CD4-positive, alpha-beta T cell (primary cell): ENCODE results near the gene TCF4. TPM values are rescaled to one million over a fixed set of nuclear protein-coding genes. Genes with fewer than 3 reads are reported as not detected.

Experiments
- ATAC-seq: fragments of 200-7000 bp; cut with Tn5 transposase; one replicate; pipeline ENCODE4 v1.10.0; 2022; ENCODE audit warnings: mild to moderate bottlenecking; ENCODE audit not compliant: poor library complexity
- CTCF ChIA-PET: fragments of 350-600 bp; sonication (Branson Sonifier 250); formaldehyde crosslinking; loops from one replicate; lab custom pipeline; 2021; ENCODE audit warnings: antibody characterized with exemption, inconsistent platforms; lab: Charles Lee
- POLR2A ChIA-PET: fragments of 350-600 bp; sonication (Branson Sonifier 250); formaldehyde crosslinking; loops from one replicate; lab custom pipeline; 2021; ENCODE audit warnings: antibody characterized with exemption, inconsistent platforms; lab: Charles Lee
- DNase-seq, 14 experiments: peaks; one replicate each; pipeline ENCODE4 v3.0.0-alpha.2; 2013 to 2020; ENCODE audit warnings: mixed read lengths in 2 of 14
- H3K27ac ChIP-seq, 2 donors: one replicate each; pipeline versions ENCODE4 v1.5.1 to v1.7.0; 2013; ENCODE audit warnings: low read length in 2 of 2, low read depth in 1 of 2, mild to moderate bottlenecking in 1 of 2
- H3K27me3 ChIP-seq, 2 experiments: 1 replicate in 1 of 2; 2 replicates in 1 of 2; pipeline versions ENCODE4 v1.6.1 to v1.7.0; 2013; ENCODE audit warnings: low read length in 2 of 2, control low read depth in 1 of 2, mild to moderate bottlenecking in 1 of 2, moderate library complexity in 1 of 2; ENCODE audit not compliant: insufficient read depth in 2 of 2, control insufficient read depth in 1 of 2
- H3K36me3 ChIP-seq: one replicate; pipeline ENCODE4 v1.6.1; 2013; ENCODE audit warnings: low read length, control low read depth; ENCODE audit not compliant: insufficient read depth
- H3K4me1 ChIP-seq: one replicate; pipeline ENCODE4 v1.6.1; 2013; ENCODE audit warnings: low read length, control low read depth; ENCODE audit not compliant: insufficient read depth
- H3K4me3 ChIP-seq: one replicate; pipeline ENCODE4 v1.5.1; 2013; ENCODE audit warnings: mild to moderate bottlenecking, low read length, moderate library complexity
- H3K9me3 ChIP-seq, 2 experiments: 1 replicate in 1 of 2; 2 replicates in 1 of 2; pipeline versions ENCODE4 v1.6.1 to v1.7.0; 2013; ENCODE audit warnings: low read length in 2 of 2, mild to moderate bottlenecking in 2 of 2, control low read depth in 1 of 2, moderate library complexity in 1 of 2; ENCODE audit not compliant: control insufficient read depth in 1 of 2, insufficient read depth in 1 of 2
- H3K27ac Mint-ChIP-seq: one replicate; pipeline ENCODE4 v1.8.0; 2020; ENCODE audit warnings: mixed read lengths
- H3K27me3 Mint-ChIP-seq: one replicate; pipeline ENCODE4 v1.8.0; 2021; ENCODE audit warnings: mixed read lengths
- H3K36me3 Mint-ChIP-seq: one replicate; pipeline ENCODE4 v1.8.0; 2021; ENCODE audit warnings: low read depth, mixed read lengths
- H3K4me1 Mint-ChIP-seq: one replicate; pipeline ENCODE4 v1.8.0; 2021; ENCODE audit warnings: low read depth, mixed read lengths
- H3K4me3 Mint-ChIP-seq: one replicate; pipeline ENCODE4 v1.8.0; 2020; ENCODE audit warnings: mild to moderate bottlenecking, mixed read lengths
- H3K9me3 Mint-ChIP-seq: one replicate; pipeline ENCODE4 v1.8.0; 2020; ENCODE audit warnings: mixed read lengths
- CTCF ChIP-seq: fragments of 200-600 bp; IDR thresholded peaks from one replicate; pipeline ENCODE4 v1.8.0; 2022; ENCODE audit warnings: antibody characterized with exemption, mild to moderate bottlenecking
- intact Hi-C, 2 experiments: fragments of 100-400 bp; cut with DNase I in 1 of 2; cut with micrococcal nuclease in 1 of 2; formaldehyde crosslinking; loops; one replicate each; pipeline versions ENCODE4 v1.15.1 to v1.9.0; 2023 to 2025; cut with DNase I, micrococcal nuclease
- total RNA-seq, 174 experiments: library from RNA in 2 of 174; stranded (reverse) in 2 of 174; gene quantifications; one replicate each; pipeline ENCODE4 v1.2.3 and lab custom pipeline; 2021 to 2026

TCF4 gene
- total RNA-seq, 2 experiments from 2014 or later: 3.0 to 3.2 TPM

- no peak for ATAC-seq
- Histone ChIP-seq H3K4me1 (no peaks in the 10 kb centered on the region), H3K36me3 (no peaks in the 10 kb centered on the region), H3K27me3 (no peaks in the 10 kb centered on the region), H3K4me3 (no peak overlapping the region), H3K9me3 (no peaks in the 10 kb centered on the region), H3K27ac (no peak overlapping the region)
- TF ChIP-seq CTCF: no peak
- DNase-seq: peak in 2 of 14 experiments; percentile 13 to 23
- intact Hi-C loops: no loop called here
- Mint-ChIP-seq H3K36me3 (no peaks in the 10 kb centered on the region), H3K27me3 (no peaks in the 10 kb centered on the region), H3K4me3 (no peak overlapping the region), H3K27ac (no peak overlapping the region), H3K9me3 (no peaks in the 10 kb centered on the region), H3K4me1 (no peaks in the 10 kb centered on the region)
- CTCF ChIA-PET: no interaction called here
- POLR2A ChIA-PET: no interaction called here
Observed at GRCh38 chr18:55268151-55268601, 319.8 kb downstream of the TCF4 start.

- Histone ChIP-seq H3K4me1 (no peaks in the 10 kb centered on the region), H3K4me3 (no peak overlapping the region), H3K27me3 (no peaks in the 10 kb centered on the region), H3K36me3 (no peaks in the 10 kb centered on the region), H3K9me3 (no peaks in the 10 kb centered on the region), H3K27ac (no peak overlapping the region)
- TF ChIP-seq CTCF: no peak
- H3K9me3 Mint-ChIP-seq: no peaks in the 10 kb centered on the region
- DNase-seq (no peak), ATAC-seq (no peak)
- H3K27me3 Mint-ChIP-seq: no peaks in the 10 kb centered on the region
- H3K4me3 Mint-ChIP-seq: no peak overlapping the region
- no peak overlapping the region for H3K27ac Mint-ChIP-seq
- intact Hi-C loops: no loop called here
- POLR2A ChIA-PET: no interaction called here
- H3K36me3 Mint-ChIP-seq: no peaks in the 10 kb centered on the region
- no peaks in the 10 kb centered on the region for H3K4me1 Mint-ChIP-seq
- CTCF ChIA-PET: no interaction called here
Observed at GRCh38 chr18:55266981-55267380, 321.0 kb downstream of the TCF4 start.

GRCh38 chr18:55265984-55266383 is 322.0 kb downstream of the TCF4 start:
- TF ChIP-seq CTCF: no peak
- Mint-ChIP-seq H3K4me3 (no peak overlapping the region), H3K9me3 (no peaks in the 10 kb centered on the region), H3K4me1 (no peaks in the 10 kb centered on the region), H3K27me3 (no peaks in the 10 kb centered on the region), H3K36me3 (no peaks in the 10 kb centered on the region), H3K27ac (no peak overlapping the region)
- ATAC-seq: no peak
- Histone ChIP-seq H3K4me3 (no peak overlapping the region), H3K27me3 (no peaks in the 10 kb centered on the region), H3K27ac (no peak overlapping the region), H3K9me3 (peaks cover 0 to 3% of the 10 kb centered on the region in 2 experiments), H3K4me1 (no peaks in the 10 kb centered on the region), H3K36me3 (no peaks in the 10 kb centered on the region)
- DNase-seq: no peak
- intact Hi-C loops: no loop called here
- POLR2A ChIA-PET: no interaction called here
- CTCF ChIA-PET: no interaction called here
